A673 (cell line): ENCODE measurements around the gene TMEM108. TPM values are rescaled to one million over a fixed set of nuclear protein-coding genes. Genes with fewer than 3 reads are reported as not detected.

ENCODE experiments used
- BruUV-seq: library from RNA; stranded (reverse); fragments of 400-500 nt; replicated peaks from 2 replicates; lab custom pipeline; 2021; lab: Mats Ljungman, UMichigan
- CTCF ChIA-PET: fragments of 300-600 bp; sonication (Branson Sonifier 250); formaldehyde crosslinking; loops from one replicate; lab custom pipeline; 2022; ENCODE audit warnings: antibody characterized with exemption; lab: Charles Lee
- POLR2A ChIA-PET: fragments of 300-600 bp; sonication (Branson Sonifier 250); formaldehyde crosslinking; loops from one replicate; lab custom pipeline; 2022; ENCODE audit warnings: antibody characterized with exemption; ENCODE audit not compliant: low non-redundant PET; lab: Charles Lee
- DNase-seq: peaks from one replicate; pipeline ENCODE4 v3.0.0-alpha.2; 2015; ENCODE audit warnings: low spot score
- H3K27ac ChIP-seq: fragments of 200-600 bp; sonication (generic); 2 replicates; pipeline ENCODE4 v1.5.1; 2016; ENCODE audit warnings: mixed run types, low read depth, mild to moderate bottlenecking, mixed read lengths, antibody characterized with exemption, low read length; ENCODE audit not compliant: poor library complexity, severe bottlenecking
- H3K27me3 ChIP-seq: fragments of 200-600 bp; sonication (generic); replicated peaks from 2 replicates; pipeline ENCODE4 v1.6.1; 2017; ENCODE audit warnings: mixed run types, low read depth, mild to moderate bottlenecking, mixed read lengths, antibody characterized with exemption, low read length; ENCODE audit not compliant: insufficient read depth, poor library complexity
- H3K36me3 ChIP-seq: fragments of 200-600 bp; sonication (generic); 2 replicates; pipeline ENCODE4 v1.6.1; 2016; ENCODE audit warnings: mixed run types, mild to moderate bottlenecking, mixed read lengths, antibody characterized with exemption, low read length; ENCODE audit not compliant: insufficient read depth, poor library complexity, severe bottlenecking
- H3K4me1 ChIP-seq: fragments of 200-600 bp; sonication (generic); 2 replicates; pipeline ENCODE4 v1.6.1; 2017; ENCODE audit warnings: mixed run types, mild to moderate bottlenecking, mixed read lengths, antibody characterized with exemption, low read length; ENCODE audit not compliant: insufficient read depth, poor library complexity, severe bottlenecking
- H3K4me3 ChIP-seq: fragments of 200-600 bp; sonication (generic); 2 replicates; pipeline ENCODE4 v1.5.1; 2016; ENCODE audit warnings: low read depth, mixed run types, mild to moderate bottlenecking, mixed read lengths, low read length; ENCODE audit not compliant: poor library complexity, severe bottlenecking
- H3K9me3 ChIP-seq: fragments of 200-600 bp; sonication (generic); 2 replicates; pipeline ENCODE4 v1.6.1; 2016; ENCODE audit warnings: mixed run types, low read depth, mild to moderate bottlenecking, mixed read lengths, antibody characterized with exemption, low read length; ENCODE audit not compliant: poor library complexity, severe bottlenecking
- CTCF ChIP-seq: fragments of 300-800, 200-600 bp; sonication (generic); conservative IDR thresholded peaks from 2 replicates; pipeline ENCODE4 v1.5.1; 2017; ENCODE audit warnings: low read depth, mild to moderate bottlenecking, antibody characterized with exemption, low read length, moderate library complexity, mixed read lengths
- EZH2 ChIP-seq: fragments of 200-600 bp; sonication (generic); IDR thresholded peaks from 2 replicates; pipeline ENCODE4 v1.6.1; 2017; ENCODE audit warnings: borderline replicate concordance, low read depth, mild to moderate bottlenecking, mixed read lengths, antibody characterized with exemption, low read length; ENCODE audit not compliant: poor library complexity, severe bottlenecking
- intact Hi-C: fragments of 100-400 bp; cut with micrococcal nuclease; formaldehyde crosslinking; loops from one replicate; pipeline ENCODE4 v1.10.0; 2022; ENCODE audit not compliant: unreplicated experiment
- total RNA-seq: library from RNA; stranded (reverse); gene quantifications from 2 replicates; pipeline ENCODE4 v1.2.3, GENCODE V29; 2021

TMEM108 gene
- total RNA-seq, 1 experiment from 2014 or later: 0.30 TPM

- H3K27me3 ChIP-seq: peaks cover 21% of the 10 kb centered on the region
- no peaks in the 10 kb centered on the region for H3K36me3 ChIP-seq
- intact Hi-C loops: no loop called here
- no peak for TF ChIP-seq EZH2
- no peak for TF ChIP-seq CTCF
- no peak for DNase-seq
- ChIA-PET CTCF (interaction anchor here (0.6 kb wide), 1 partner anchor 10 kb away, joined by 3 read pairs; no protein-coding TSS in a partner anchor), POLR2A (no interaction called here)
- H3K4me1 ChIP-seq: no peaks in the 10 kb centered on the region
- no peak overlapping the region for H3K27ac ChIP-seq
- BruUV-seq: no TSS peak
- H3K9me3 ChIP-seq: no peaks in the 10 kb centered on the region
- no peak overlapping the region for H3K4me3 ChIP-seq
Measured at GRCh38 chr3:133074977-133075376, 36.8 kb downstream of the TMEM108 start.

GRCh38 chr3:133077688-133078087, 39.5 kb downstream of the TMEM108 start:
- no peaks in the 10 kb centered on the region for H3K36me3 ChIP-seq
- TF ChIP-seq EZH2: no peak
- TF ChIP-seq CTCF: no peak
- H3K4me1 ChIP-seq: no peaks in the 10 kb centered on the region
- DNase-seq: no peak
- no peak overlapping the region for H3K27ac ChIP-seq
- ChIA-PET CTCF (no interaction called here), POLR2A (no interaction called here)
- no peak overlapping the region for H3K4me3 ChIP-seq
- peaks cover 2% of the 10 kb centered on the region for H3K27me3 ChIP-seq
- H3K9me3 ChIP-seq: no peaks in the 10 kb centered on the region
- no TSS peak for BruUV-seq
- intact Hi-C loops: no loop called here

GRCh38 chr3:133079621-133080020, 41.4 kb downstream of the TMEM108 start:
- Histone ChIP-seq H3K27ac (no peak overlapping the region), H3K4me1 (no peaks in the 10 kb centered on the region), H3K4me3 (no peak overlapping the region), H3K27me3 (no peaks in the 10 kb centered on the region), H3K9me3 (no peaks in the 10 kb centered on the region), H3K36me3 (no peaks in the 10 kb centered on the region)
- BruUV-seq: no TSS peak
- DNase-seq: no peak
- ChIA-PET POLR2A (no interaction called here), CTCF (no interaction called here)
- TF ChIP-seq EZH2: no peak
- no peak for TF ChIP-seq CTCF
- intact Hi-C loops: no loop called here
